PFSK-1 (cell line): ENCODE measurements around the gene DSP.

Experiments
- FOXP2 ChIP-seq: optimal IDR thresholded peaks from 2 replicates; pipeline ENCODE3; 2011; ENCODE audit warnings: borderline replicate concordance, control low read depth, inconsistent platforms; ENCODE audit not compliant: insufficient read depth; ENCODE audit errors: extremely low read length, extremely low read depth
- POLR2AphosphoS5 ChIP-seq: IDR thresholded peaks from 2 replicates; pipeline ENCODE4 v1.6.1; 2012; ENCODE audit warnings: low read depth, mild to moderate bottlenecking, control low read depth, low read length, moderate library complexity
- REST ChIP-seq, 2 experiments: IDR thresholded peaks; 2 replicates each; pipeline versions ENCODE4 v1.6.1 to v1.8.0; 2011 to 2012; ENCODE audit warnings: low read depth in 2 of 2, low read length in 2 of 2, control low read depth in 1 of 2, inconsistent platforms in 1 of 2, mild to moderate bottlenecking in 1 of 2, moderate library complexity in 1 of 2; ENCODE audit not compliant: insufficient read depth in 1 of 2
- SIN3A ChIP-seq: IDR thresholded peaks from 2 replicates; pipeline ENCODE4 v1.6.1; 2012; ENCODE audit warnings: mild to moderate bottlenecking, low read length, moderate library complexity, borderline replicate concordance; ENCODE audit not compliant: insufficient read depth
- TAF1 ChIP-seq: IDR thresholded peaks from 2 replicates; pipeline ENCODE4 v1.6.1; 2012; ENCODE audit warnings: low read length, control low read depth, borderline replicate concordance; ENCODE audit not compliant: insufficient read depth

DSP gene

GRCh38 chr6:7628909-7629308 is 87.4 kb downstream of the DSP start:
- TF ChIP-seq TAF1 (no peak), FOXP2 (no peak), SIN3A (no peak), REST (IDR thresholded peaks at IDR 0.05; ENCODE audit: insufficient read depth in 1 of 2, low read depth in 2 of 2, low read length in 2 of 2) (no peak), POLR2AphosphoS5 (no peak)

DNA sequence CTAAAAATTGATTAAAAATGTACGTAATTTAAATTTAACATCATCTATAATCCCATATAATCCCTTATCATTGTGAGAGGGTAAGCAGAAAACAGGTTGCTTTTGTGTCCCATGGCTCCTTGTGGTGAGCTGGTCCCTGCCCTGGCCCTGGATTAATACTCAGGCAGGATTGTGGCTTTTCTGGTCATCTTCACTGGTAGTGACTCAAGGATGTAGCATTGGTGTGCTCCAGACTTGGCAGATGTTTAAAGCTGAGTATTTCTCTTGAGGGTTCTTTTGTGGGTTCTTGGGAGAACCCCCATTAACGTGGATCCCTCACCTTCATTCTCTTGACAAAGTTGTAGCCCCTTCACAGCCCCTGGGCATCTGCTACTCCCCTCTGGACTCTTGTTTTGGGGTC is 87.8 kb downstream of the DSP start:
- TF ChIP-seq REST (IDR thresholded peaks at IDR 0.05; ENCODE audit: insufficient read depth in 1 of 2, low read depth in 2 of 2, low read length in 2 of 2) = no peak
- no peak for TF ChIP-seq TAF1

- TF ChIP-seq REST (IDR thresholded peaks at IDR 0.05; ENCODE audit: insufficient read depth in 1 of 2, low read depth in 2 of 2, low read length in 2 of 2) (no peak), FOXP2 (no peak)
Measured at GRCh38 chr6:7630792-7631191, 89.3 kb downstream of the DSP start.

DNA sequence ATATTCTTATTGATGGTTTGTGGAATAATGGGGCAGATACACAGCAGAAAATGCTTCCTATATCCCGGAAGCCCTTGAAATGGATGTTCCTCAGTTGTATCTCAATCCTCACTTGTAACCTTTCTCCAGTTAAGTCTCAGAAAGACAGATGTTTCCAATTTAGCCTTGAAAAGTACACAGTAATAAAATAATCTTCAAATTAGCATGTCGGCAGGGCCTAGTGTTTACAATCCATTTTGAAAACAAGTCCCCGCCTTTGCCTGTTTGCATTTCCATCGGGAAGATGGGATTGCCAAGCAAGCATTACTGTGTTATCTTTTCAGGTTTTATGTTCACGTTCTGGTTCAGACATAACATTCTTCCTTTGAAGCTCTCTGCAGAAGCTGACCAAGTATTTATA is 90.0 kb downstream of the DSP start:
- TF ChIP-seq POLR2AphosphoS5 = no peak

DNA sequence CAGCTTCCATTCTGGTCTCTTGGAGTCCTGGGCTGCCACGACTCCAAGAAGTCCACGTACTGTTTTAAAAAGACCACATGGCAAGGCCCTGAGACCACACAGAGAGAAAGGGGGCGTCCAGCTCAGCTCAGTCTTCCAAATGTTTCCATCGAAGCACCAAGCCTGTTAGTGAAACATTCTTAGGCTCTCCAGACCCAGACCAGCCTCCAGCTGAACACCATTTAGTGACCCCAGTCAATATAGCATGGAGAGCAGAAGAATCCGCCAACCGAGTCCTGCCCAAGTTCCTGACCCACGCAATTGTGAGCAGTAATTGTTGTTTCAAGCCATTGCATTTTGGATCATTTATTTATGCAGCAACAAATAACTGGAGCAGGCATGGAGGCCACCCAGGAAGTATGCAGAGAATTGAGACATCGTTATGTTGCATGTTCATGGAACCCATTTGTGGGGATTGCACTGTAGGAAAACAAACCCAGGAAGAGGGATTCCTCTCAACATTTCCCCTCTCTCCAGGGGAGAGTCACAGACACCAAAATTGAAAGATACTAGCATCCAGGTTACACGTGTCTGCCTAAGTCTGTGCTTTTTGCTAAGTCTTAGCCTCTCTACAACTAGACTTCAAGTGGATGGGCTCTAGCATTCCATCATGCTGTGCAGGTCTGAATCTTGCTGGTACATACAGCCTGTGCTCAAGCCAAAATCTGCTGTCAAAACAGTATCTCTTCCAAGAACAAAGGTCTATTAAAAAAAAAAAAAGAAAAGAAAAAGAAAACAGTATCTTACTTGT is 91.2 kb downstream of the DSP start:
- TF ChIP-seq POLR2AphosphoS5 = no peak
- TF ChIP-seq REST (IDR thresholded peaks at IDR 0.05; ENCODE audit: insufficient read depth in 1 of 2, low read depth in 2 of 2, low read length in 2 of 2) = no peak
- no peak for TF ChIP-seq FOXP2
- TF ChIP-seq SIN3A = no peak
- TF ChIP-seq TAF1 = no peak

- no peak for TF ChIP-seq TAF1
- no peak for TF ChIP-seq POLR2AphosphoS5
- TF ChIP-seq SIN3A = no peak
- TF ChIP-seq REST (IDR thresholded peaks at IDR 0.05; ENCODE audit: insufficient read depth in 1 of 2, low read depth in 2 of 2, low read length in 2 of 2) = no peak
- no peak for TF ChIP-seq FOXP2
Measured at GRCh38 chr6:7633361-7633760, 91.9 kb downstream of the DSP start.
